K562 (cell line): ENCODE results near the gene ECM1. TPM values are rescaled to one million over a fixed set of nuclear protein-coding genes. Genes with fewer than 3 reads are reported as not detected.

Experiments
- ATAC-seq: fragments of 200-7000 bp; cut with Tn5 transposase; 3 replicates; pipeline ENCODE4 v1.9.1; 2020; ENCODE audit warnings: moderate library complexity
- BruUV-seq: library from RNA; stranded (reverse); fragments of 400-500 nt; replicated peaks from 2 replicates; lab custom pipeline; 2021; lab: Mats Ljungman, UMichigan
- CTCF ChIA-PET: fragments of 300-600 bp; formaldehyde crosslinking; extraction: SDS; loops from one replicate; lab custom pipeline; 2021; ENCODE audit warnings: low intra/inter-chr PET ratio; lab: Yijun Ruan, JAX
- POLR2A ChIA-PET: fragments of 300-600, 350-650 bp; sonication (Branson Sonifier 250); formaldehyde crosslinking; extraction: SDS; loops from one replicate; lab custom pipeline; 2021; ENCODE audit warnings: antibody characterized with exemption, inconsistent platforms; lab: Yijun Ruan, JAX
- DNase-seq, 4 experiments: peaks; one replicate each; pipeline versions ENCODE4 v3.0.0 to v3.0.0-alpha.2; 2011 to 2018; ENCODE audit warnings: low spot score in 3 of 4, mixed read lengths in 3 of 4; ENCODE audit errors: extremely low read depth in 1 of 4
- FAIRE-seq: peaks from 2 replicates; lab custom pipeline; 2011; peaks lifted over from hg19 to GRCh38; lab: Jason Lieb, UNC
- H2AFZ ChIP-seq: 2 replicates; pipeline ENCODE4 v1.6.0; 2011; ENCODE audit warnings: low read depth, low read length, control low read depth, inconsistent platforms
- H3K27ac ChIP-seq: fragments of 200-600 bp; 3 replicates; pipeline ENCODE4 v1.8.0; 2011; ENCODE audit warnings: low read depth, mild to moderate bottlenecking, control low read depth, inconsistent platforms, low read length, moderate library complexity, mixed read lengths; ENCODE audit errors: extremely low read depth
- H3K27me3 ChIP-seq, 2 experiments: fragments of 300-600 bp in 1 of 2; 2 replicates in 1 of 2; 3 replicates in 1 of 2; pipeline versions ENCODE4 v1.6.0 to v1.8.0; 2011; ENCODE audit warnings: inconsistent platforms in 2 of 2, low read length in 2 of 2, mild to moderate bottlenecking in 1 of 2, mixed read lengths in 1 of 2, moderate library complexity in 1 of 2; ENCODE audit not compliant: control insufficient read depth in 2 of 2, insufficient read depth in 2 of 2
- H3K36me3 ChIP-seq: fragments of 300-600 bp; 3 replicates; pipeline ENCODE4 v1.8.0; 2011; ENCODE audit warnings: mild to moderate bottlenecking, low read length, inconsistent platforms; ENCODE audit not compliant: control insufficient read depth, insufficient read depth
- H3K4me1 ChIP-seq, 2 experiments: fragments of 200-600 bp in 1 of 2; replicated peaks in 1 of 2; 2 replicates in 1 of 2; 3 replicates in 1 of 2; pipeline versions ENCODE4 v1.5.1 to v1.8.0; 2011; ENCODE audit warnings: inconsistent platforms in 2 of 2, low read length in 2 of 2, mild to moderate bottlenecking in 1 of 2, mixed read lengths in 1 of 2, moderate library complexity in 1 of 2; ENCODE audit not compliant: control insufficient read depth in 2 of 2, insufficient read depth in 2 of 2
- H3K4me2 ChIP-seq: 2 replicates; pipeline ENCODE4 v1.6.1; 2011; ENCODE audit warnings: low read length, control low read depth, inconsistent platforms, mixed read lengths; ENCODE audit not compliant: insufficient read depth
- H3K4me3 ChIP-seq: fragments of 200-600 bp; sonication (generic), shearing (Covaris generic); 2 replicates; pipeline ENCODE4 v1.5.1; 2016; ENCODE audit warnings: control low read depth, inconsistent platforms
- H3K79me2 ChIP-seq: fragments of 200-600 bp; 3 replicates; pipeline ENCODE4 v1.8.0; 2011; ENCODE audit warnings: low read length, inconsistent platforms; ENCODE audit not compliant: control insufficient read depth, insufficient read depth
- H3K9ac ChIP-seq, 2 experiments: 2 replicates each; pipeline versions ENCODE4 v1.6.0 to v1.6.1; 2011; ENCODE audit warnings: low read depth in 2 of 2, low read length in 2 of 2, control low read depth in 1 of 2, inconsistent platforms in 1 of 2, mild to moderate bottlenecking in 1 of 2, mixed read lengths in 1 of 2; ENCODE audit not compliant: insufficient read depth in 1 of 2
- H3K9me1 ChIP-seq: one replicate; pipeline ENCODE4 v1.6.0; 2011; ENCODE audit warnings: inconsistent platforms, mild to moderate bottlenecking, low read length, moderate library complexity; ENCODE audit not compliant: control insufficient read depth, insufficient read depth
- H3K9me3 ChIP-seq: replicated peaks from 2 replicates; pipeline ENCODE4 v1.5.1; 2011; ENCODE audit warnings: low read depth, low read length, inconsistent platforms; ENCODE audit not compliant: control insufficient read depth, insufficient read depth
- H4K20me1 ChIP-seq: replicated peaks from 2 replicates; pipeline ENCODE4 v1.6.1; 2011; ENCODE audit warnings: low read length, inconsistent platforms, mixed read lengths; ENCODE audit not compliant: control insufficient read depth, insufficient read depth
- BCLAF1 ChIP-seq, 2 experiments: fragments of 450-650 bp in 1 of 2; IDR thresholded peaks; 2 replicates each; pipeline ENCODE4 v1.6.1; 2011 to 2017; ENCODE audit warnings: low read depth in 2 of 2, antibody characterized with exemption in 1 of 2, borderline replicate concordance in 1 of 2, low read length in 1 of 2, mild to moderate bottlenecking in 1 of 2, mixed read lengths in 1 of 2; ENCODE audit not compliant: control insufficient read depth in 1 of 2
- ELF1 ChIP-seq: fragments of 200-800 bp; sonication (Bioruptor generic); IDR thresholded peaks from 2 replicates; pipeline ENCODE4 v1.6.1; 2016; ENCODE audit warnings: missing genetic modification characterization, missing compliant biosample characterization
- MCM3 ChIP-seq: fragments of 450-650 bp; IDR thresholded peaks from 2 replicates; pipeline ENCODE4 v1.6.1; 2016
- MEF2A ChIP-seq: IDR thresholded peaks from 2 replicates; pipeline ENCODE4 v1.6.1; 2011; ENCODE audit warnings: low read depth, mild to moderate bottlenecking, low read length, moderate library complexity; ENCODE audit not compliant: control insufficient read depth
- POLR2A ChIP-seq: fragments of 450-650 bp; conservative IDR thresholded peaks from 2 replicates; pipeline ENCODE4 v1.6.1; 2016
- POLR2AphosphoS5 ChIP-seq: IDR thresholded peaks from 2 replicates; pipeline ENCODE4 v1.6.1; 2011; ENCODE audit warnings: mild to moderate bottlenecking, low read depth, low read length, moderate library complexity; ENCODE audit not compliant: control insufficient read depth, insufficient read depth
- POLR2G ChIP-seq: fragments of 200-400 bp; formaldehyde crosslinking; IDR thresholded peaks from 2 replicates; pipeline ENCODE4 v1.6.1; 2017; ENCODE audit warnings: low read depth, mild to moderate bottlenecking, antibody characterized with exemption, low read length, moderate library complexity
- PTTG1 ChIP-seq: fragments of 450-650 bp; IDR thresholded peaks from 2 replicates; pipeline ENCODE4 v1.6.1; 2016; ENCODE audit warnings: low read depth, mild to moderate bottlenecking, missing genetic modification characterization, missing compliant biosample characterization
- PURB ChIP-seq: sonication (generic); formaldehyde crosslinking; IDR thresholded peaks from 2 replicates; pipeline ENCODE4 v1.9.0; 2021; ENCODE audit warnings: low read depth, mild to moderate bottlenecking, missing genetic modification reagents
- RBFOX2 ChIP-seq: fragments of 200-400 bp; formaldehyde crosslinking; IDR thresholded peaks from 2 replicates; pipeline ENCODE4 v1.6.1; 2017; ENCODE audit warnings: low read depth, mild to moderate bottlenecking, low read length, moderate library complexity
- STAT5A ChIP-seq: IDR thresholded peaks from 2 replicates; pipeline ENCODE4 v1.6.1; 2012; ENCODE audit warnings: low read length, inconsistent platforms, borderline replicate concordance
- WGBS: fragments of 100-300 bp; shearing (Covaris generic); methylation state at CpG from one replicate; pipeline ENCODE4 v1.1.6; 2016; ENCODE audit warnings: low coverage, mixed read lengths; ENCODE audit not compliant: insufficient coverage; ENCODE audit errors: missing lambda C conversion rate; 5-methylcytosine and 5-hydroxymethylcytosine counted together
- in situ Hi-C: fragments of 300-500 bp; cut with MboI; formaldehyde crosslinking; loops from 4 replicates; pipeline ENCODE4 v1.15.0; 2018; ENCODE audit warnings: inconsistent platforms, mixed read lengths
- intact Hi-C: fragments of 100-400 bp; cut with micrococcal nuclease; formaldehyde crosslinking; loops from 2 replicates; pipeline ENCODE4 v1.14.2; 2022
- polyA plus RNA-seq, 8 experiments: library from polyadenylated mRNA; depleted of rRNA in 4 of 8; stranded (reverse) in 5 of 8; unstranded in 3 of 8; fragments of >200 nt; fragmentation: Nextera tagmentation in 2 of 8; fragmentation: Illumina TruSeq in 1 of 8; extraction: Ambion mirVana in 2 of 8; extraction: Trizol in 1 of 8; gene quantifications; 2 replicates each; pipeline versions ENCODE4 v1.2.1 to v1.2.3, GENCODE V29; 2011 to 2014; ENCODE audit warnings: inconsistent platforms in 1 of 8, missing spikeins in 1 of 8
- total RNA-seq, 7 experiments: library from RNA; depleted of rRNA in 6 of 7; stranded (reverse); fragments of >200 nt in 6 of 7; fragmentation: Illumina TruSeq in 2 of 7; extraction: Trizol in 2 of 7; gene quantifications; 2 replicates each; pipeline versions ENCODE4 v1.2.1 to v1.2.3, GENCODE V29; 2011 to 2021; ENCODE audit warnings: low replicate concordance in 1 of 7

Gene ECM1
- total and polyA plus RNA-seq, 9 of the 15 experiments (the other 6 are each of a cell fraction or from before 2014, with no cell fraction given), result 6.6 to 52.2 (median 12.8) TPM

- peak; percentile 70 for TF ChIP-seq RBFOX2
- TF ChIP-seq POLR2AphosphoS5, result 0 out of 2 replicates have a peak, but pooled peaks have one; percentile 22
Observed at GRCh38 chr1:150553392-150554085, 45.6 kb downstream of the ECM1 start (continued).

- ATAC-seq, result no peak
- TF ChIP-seq POLR2G, result peak; percentile 57; the same call in 1 of the 2 replicates
- TF ChIP-seq PTTG1 (tag), result no peak
- TF ChIP-seq MCM3, result no peak
- peak; percentile 64 for TF ChIP-seq RBFOX2
- TF ChIP-seq ELF1 (tag), result no peak
- no peak for TF ChIP-seq POLR2A
- no peak for TF ChIP-seq BCLAF1 (IDR thresholded peaks at IDR 0.05; ENCODE audit: borderline replicate concordance in 1 of 2, control insufficient read depth in 1 of 2, low read depth in 2 of 2, low read length in 1 of 2)
- TF ChIP-seq STAT5A, result no peak
- TF ChIP-seq MEF2A, result no peak
- TF ChIP-seq PURB (CRISPR knock-in tag), result no peak
- TF ChIP-seq, all 486 proteins: peak for 2
- intact Hi-C loops, result no loop called here
- ChIA-PET CTCF (no interaction called here), POLR2A (interaction anchor here (0.5 to 2.7 kb wide), 6 partner anchors 9 to 297 kb away, joined by 3 to 10 read pairs (median 3); partner anchors contain the start of gene CA14)
- H4K20me1 ChIP-seq, result peaks cover 9% of the 10 kb centered on the region
- peaks cover 72% of the 10 kb centered on the region for H3K79me2 ChIP-seq
- peak overlapping the region; percentile 77; the same call in 2 of the 3 replicates for H3K27ac ChIP-seq
- peaks cover 28 to 83% of the 10 kb centered on the region in 2 experiments for H3K4me1 ChIP-seq
- H3K36me3 ChIP-seq, result peaks cover 72% of the 10 kb centered on the region
- BruUV-seq, result no TSS peak
- H2AFZ ChIP-seq, result no peak overlapping the region
- no peaks in the 10 kb centered on the region for H3K9me3 ChIP-seq
- FAIRE-seq, result no peak
- H3K4me3 ChIP-seq, result no peak overlapping the region
- H3K27me3 ChIP-seq, result no peaks in the 10 kb centered on the region
- DNase-seq, result no peak
- H3K9me1 ChIP-seq, result no peaks in the 10 kb centered on the region
- in situ Hi-C loops, result no loop called here
- WGBS, result 95% methylated on average over 8 of the region's 8 CpGs
- no peak overlapping the region for H3K4me2 ChIP-seq
- H3K9ac ChIP-seq, result peak overlapping the region in 1 of 2 experiments; percentile 81; a peak in 3 of 4 replicates
Observed at GRCh38 chr1:150554086-150554452, 46.2 kb downstream of the ECM1 start.
